Right lobe of liver (tissue), 4 donors: Measurements from ENCODE around the gene SH3TC1.

Source experiments
- POLR2A ChIP-seq: fragments of 450-650 bp; IDR thresholded peaks from one replicate; pipeline ENCODE4 v1.6.1; 2017; ENCODE audit warnings: antibody characterized with exemption, mild to moderate bottlenecking
- TF ChIP-seq, protein P1 (sequence below), 4 donors: fragments of 200-600 bp in 3 of 4; fragments of 450-650 bp in 1 of 4; IDR thresholded peaks; one replicate each; pipeline versions ENCODE4 v1.5.1 to v1.8.0; 2016 to 2022; ENCODE audit warnings: antibody characterized with exemption in 4 of 4, mild to moderate bottlenecking in 2 of 4
- donor health status: DM: no; HTN: no; CAD: no.
- donor health status: DM: no; HTN: no; CAD: no.
- donor health status: DM: no; HTN: yes; CAD: no.

DNA sequence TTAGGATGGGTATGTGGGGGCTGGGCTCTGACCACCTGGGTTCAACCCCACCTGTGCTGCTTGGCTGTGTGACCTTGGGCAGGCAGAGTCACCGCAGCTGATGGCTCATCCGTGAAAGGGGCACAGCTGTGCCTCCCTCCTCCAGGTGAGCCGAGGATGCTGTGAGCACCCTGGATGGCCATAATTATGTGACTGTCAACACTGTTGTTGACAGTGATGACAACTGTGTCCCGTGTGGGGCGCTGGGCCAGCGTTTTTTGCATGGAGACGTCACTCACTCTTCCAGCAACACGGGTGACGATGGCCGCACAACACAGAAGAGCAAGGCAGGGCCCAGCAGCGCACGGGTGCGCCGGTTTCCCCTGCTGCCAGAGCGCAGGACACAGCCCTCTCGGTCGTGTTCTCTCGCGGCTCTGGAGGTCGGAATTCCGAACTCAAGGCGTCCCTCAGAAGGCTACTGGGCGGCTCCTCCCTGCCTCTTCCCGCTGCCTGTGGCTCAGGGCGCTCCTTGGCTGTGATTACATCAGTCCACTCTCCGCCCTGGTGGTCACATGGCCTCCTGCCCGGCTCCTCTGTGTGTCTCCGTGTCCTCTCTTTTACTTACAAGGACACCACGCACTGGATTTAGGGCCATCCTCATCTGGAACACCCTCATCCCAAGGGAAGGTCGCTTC, 1.3 kb downstream of the SH3TC1 start:
- TF ChIP-seq POLR2A, result peak; percentile 63
- TF ChIP-seq, protein P1, sequence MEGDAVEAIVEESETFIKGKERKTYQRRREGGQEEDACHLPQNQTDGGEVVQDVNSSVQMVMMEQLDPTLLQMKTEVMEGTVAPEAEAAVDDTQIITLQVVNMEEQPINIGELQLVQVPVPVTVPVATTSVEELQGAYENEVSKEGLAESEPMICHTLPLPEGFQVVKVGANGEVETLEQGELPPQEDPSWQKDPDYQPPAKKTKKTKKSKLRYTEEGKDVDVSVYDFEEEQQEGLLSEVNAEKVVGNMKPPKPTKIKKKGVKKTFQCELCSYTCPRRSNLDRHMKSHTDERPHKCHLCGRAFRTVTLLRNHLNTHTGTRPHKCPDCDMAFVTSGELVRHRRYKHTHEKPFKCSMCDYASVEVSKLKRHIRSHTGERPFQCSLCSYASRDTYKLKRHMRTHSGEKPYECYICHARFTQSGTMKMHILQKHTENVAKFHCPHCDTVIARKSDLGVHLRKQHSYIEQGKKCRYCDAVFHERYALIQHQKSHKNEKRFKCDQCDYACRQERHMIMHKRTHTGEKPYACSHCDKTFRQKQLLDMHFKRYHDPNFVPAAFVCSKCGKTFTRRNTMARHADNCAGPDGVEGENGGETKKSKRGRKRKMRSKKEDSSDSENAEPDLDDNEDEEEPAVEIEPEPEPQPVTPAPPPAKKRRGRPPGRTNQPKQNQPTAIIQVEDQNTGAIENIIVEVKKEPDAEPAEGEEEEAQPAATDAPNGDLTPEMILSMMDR (IDR thresholded peaks at IDR 0.05), result no peak
